ENCODE results near the gene OR13H1.

GRCh38 chrX:131564553-131565229 lies 20.8 kb downstream of the OR13H1 start:
- TF ChIP-seq FOXM1 (IDR thresholded peaks at IDR 0.05; ENCODE audit: borderline replicate concordance) (no peak), PKNOX1 (IDR thresholded peaks at IDR 0.05) (no peak), SUZ12 (IDR thresholded peaks at IDR 0.05) (no peak), BHLHE40 (IDR thresholded peaks at IDR 0.05; ENCODE audit: borderline replicate concordance) (no peak), ARNT (IDR thresholded peaks at IDR 0.05) (no peak), L3MBTL2 (conservative IDR thresholded peaks at IDR 0.05) (no peak), FOXA1 (IDR thresholded peaks at IDR 0.05) (no peak), TARDBP (IDR thresholded peaks at IDR 0.05) (no peak), HDGF (IDR thresholded peaks at IDR 0.05; ENCODE audit: borderline replicate concordance) (no peak), LEF1 (IDR thresholded peaks at IDR 0.05; ENCODE audit: borderline replicate concordance) (no peak), SP1 (IDR thresholded peaks at IDR 0.05) (no peak), ELF4 (IDR thresholded peaks at IDR 0.05) (no peak), NFRKB (IDR thresholded peaks at IDR 0.05) (no peak)
